Neuronal stem cell (in vitro differentiated cells): ENCODE results near the gene TMEM87B.

Experiments
- DNase-seq: peaks from one replicate; pipeline ENCODE4 v3.0.0-alpha.2; 2013; ENCODE audit warnings: low spot score
- H2AFZ ChIP-seq: one replicate; pipeline ENCODE4 v1.6.1; 2013; ENCODE audit warnings: mild to moderate bottlenecking, low read length, inconsistent platforms
- H2AK5ac ChIP-seq: 2 replicates; pipeline ENCODE4 v1.6.1; 2013; ENCODE audit warnings: low read depth, mild to moderate bottlenecking, inconsistent platforms, low read length, moderate library complexity, mixed read lengths
- H2BK120ac ChIP-seq: 2 replicates; pipeline ENCODE4 v1.6.1; 2013; ENCODE audit warnings: low read depth, mild to moderate bottlenecking, inconsistent platforms, low read length, moderate library complexity, mixed read lengths
- H2BK12ac ChIP-seq: one replicate; pipeline ENCODE4 v1.6.1; 2013; ENCODE audit warnings: low read length, inconsistent platforms
- H2BK15ac ChIP-seq: 2 replicates; pipeline ENCODE4 v1.6.1; 2013; ENCODE audit warnings: mild to moderate bottlenecking, low read length, inconsistent platforms, mixed read lengths
- H2BK5ac ChIP-seq: one replicate; pipeline ENCODE4 v1.6.1; 2013; ENCODE audit warnings: inconsistent platforms, mild to moderate bottlenecking, low read length, moderate library complexity
- H3K14ac ChIP-seq: one replicate; pipeline ENCODE4 v1.6.1; 2013; ENCODE audit warnings: low read length, inconsistent platforms
- H3K18ac ChIP-seq: 2 replicates; pipeline ENCODE4 v1.6.1; 2013; ENCODE audit warnings: low read length, inconsistent platforms
- H3K23ac ChIP-seq: 2 replicates; pipeline ENCODE4 v1.6.1; 2013; ENCODE audit warnings: low read depth, mild to moderate bottlenecking, mixed read lengths, low read length, inconsistent platforms; ENCODE audit not compliant: poor library complexity
- H3K27ac ChIP-seq: replicated peaks from 3 replicates; pipeline ENCODE4 v1.5.1; 2013; ENCODE audit warnings: low read length, inconsistent platforms
- H3K27me3 ChIP-seq, 3 experiments: 2 replicates each; pipeline ENCODE4 v1.6.1; 2013; ENCODE audit warnings: low read length in 3 of 3, mild to moderate bottlenecking in 2 of 3, inconsistent platforms in 1 of 3, low read depth in 1 of 3, mixed read lengths in 1 of 3, moderate library complexity in 1 of 3; ENCODE audit not compliant: control insufficient read depth in 3 of 3, insufficient read depth in 3 of 3
- H3K36me3 ChIP-seq, 2 donors: replicated peaks in 1 of 2; 2 replicates each; pipeline ENCODE4 v1.6.1; 2013; ENCODE audit warnings: low read length in 2 of 2; ENCODE audit not compliant: control insufficient read depth in 2 of 2, insufficient read depth in 2 of 2
- H3K4ac ChIP-seq: 2 replicates; pipeline ENCODE4 v1.6.1; 2013; ENCODE audit warnings: inconsistent platforms, mild to moderate bottlenecking, low read length, moderate library complexity
- H3K4me1 ChIP-seq, 2 donors: 1 replicate in 1 of 2; 2 replicates in 1 of 2; pipeline ENCODE4 v1.6.1; 2013; ENCODE audit warnings: low read length in 2 of 2, low read depth in 1 of 2; ENCODE audit not compliant: control insufficient read depth in 2 of 2, insufficient read depth in 1 of 2
- H3K4me2 ChIP-seq: one replicate; pipeline ENCODE4 v1.6.1; 2013; ENCODE audit warnings: mild to moderate bottlenecking, low read length, inconsistent platforms; ENCODE audit not compliant: insufficient read depth, poor library complexity, severe bottlenecking
- H3K4me3 ChIP-seq, 2 donors: 2 replicates each; pipeline ENCODE4 v1.5.1; 2013; ENCODE audit warnings: low read length in 2 of 2, mild to moderate bottlenecking in 2 of 2, inconsistent platforms in 1 of 2, moderate library complexity in 1 of 2
- H3K79me1 ChIP-seq: one replicate; pipeline ENCODE4 v1.6.1; 2013; ENCODE audit warnings: low read depth, mild to moderate bottlenecking, inconsistent platforms, low read length, moderate library complexity
- H3K9ac ChIP-seq: one replicate; pipeline ENCODE4 v1.6.1; 2013; ENCODE audit warnings: mild to moderate bottlenecking, low read depth, low read length, inconsistent platforms; ENCODE audit not compliant: poor library complexity
- H3K9me3 ChIP-seq, 2 donors: replicated peaks in 1 of 2; 2 replicates each; pipeline versions ENCODE3 to v1.6.1; 2013; ENCODE audit warnings: low read length in 2 of 2, mild to moderate bottlenecking in 2 of 2, inconsistent platforms in 1 of 2, low read depth in 1 of 2, mixed read lengths in 1 of 2, moderate library complexity in 1 of 2; ENCODE audit not compliant: control insufficient read depth in 2 of 2, insufficient read depth in 1 of 2
- H4K8ac ChIP-seq: one replicate; pipeline ENCODE4 v1.6.1; 2013; ENCODE audit warnings: low read depth, mild to moderate bottlenecking, inconsistent platforms, low read length, moderate library complexity
- H4K91ac ChIP-seq: one replicate; pipeline ENCODE4 v1.6.1; 2013; ENCODE audit warnings: low read length, low read depth, mild to moderate bottlenecking, inconsistent platforms; ENCODE audit not compliant: poor library complexity
- WGBS, 2 donors: extraction: QIAGEN DNeasy Blood & Tissue Kit; methylation state at CpG; one replicate each; pipeline ENCODE4 v1.1.7; 2013; ENCODE audit warnings: missing lambda C conversion rate in 2 of 2, mixed read lengths in 1 of 2; ENCODE audit not compliant: insufficient read length in 2 of 2, insufficient replicate concordance in 1 of 2; ENCODE audit errors: extremely low coverage in 2 of 2; 5-methylcytosine and 5-hydroxymethylcytosine counted together

TMEM87B gene

GRCh38 chr2:112081262-112081661 is 26.2 kb downstream of the TMEM87B start:
- Histone ChIP-seq H3K4ac (no peak overlapping the region), H3K9ac (no peak overlapping the region), H3K4me3 (no peak overlapping the region), H2BK120ac (no peak overlapping the region), H4K8ac (no peak overlapping the region), H3K27me3 (no peaks in the 10 kb centered on the region), H3K14ac (no peak overlapping the region), H2BK5ac (no peak overlapping the region), H2BK12ac (no peak overlapping the region), H2BK15ac (no peak overlapping the region), H3K36me3 (peaks cover 3 to 75% of the 10 kb centered on the region in 2 donors), H3K27ac (no peak overlapping the region), H3K18ac (no peak overlapping the region), H3K4me1 (peaks cover 0 to 2% of the 10 kb centered on the region in 2 donors), H2AFZ (no peak overlapping the region), H4K91ac (no peak overlapping the region), H3K79me1 (no peaks in the 10 kb centered on the region), H3K9me3 (no peaks in the 10 kb centered on the region), H3K4me2 (no peak overlapping the region), H3K23ac (no peak overlapping the region), H2AK5ac (no peak overlapping the region)
- WGBS, 2 donors, result no CpG with 5 or more reads among the region's 1 CpG
- DNase-seq, result no peak

- no peak overlapping the region for H3K4me2 ChIP-seq
- H3K79me1 ChIP-seq, result no peaks in the 10 kb centered on the region
- H2AK5ac ChIP-seq, result no peak overlapping the region
- WGBS, 2 donors, result no CpG with 5 or more reads among the region's 4 CpGs
- no peak for DNase-seq
- H3K18ac ChIP-seq, result no peak overlapping the region
- no peak overlapping the region for H2BK15ac ChIP-seq
- no peak overlapping the region for H2AFZ ChIP-seq
- H4K91ac ChIP-seq, result no peak overlapping the region
- no peaks in the 10 kb centered on the region for H3K9me3 ChIP-seq
- no peaks in the 10 kb centered on the region for H3K4me1 ChIP-seq
- no peak overlapping the region for H2BK5ac ChIP-seq
- H3K23ac ChIP-seq, result no peak overlapping the region
- no peak overlapping the region for H3K4me3 ChIP-seq
- no peak overlapping the region for H2BK120ac ChIP-seq
- no peak overlapping the region for H3K14ac ChIP-seq
- H3K27me3 ChIP-seq, result no peaks in the 10 kb centered on the region
- H4K8ac ChIP-seq, result no peak overlapping the region
- no peak overlapping the region for H3K27ac ChIP-seq
- H3K4ac ChIP-seq, result no peak overlapping the region
- H3K9ac ChIP-seq, result no peak overlapping the region
- no peak overlapping the region for H2BK12ac ChIP-seq
- peaks cover 8 to 85% of the 10 kb centered on the region in 2 donors for H3K36me3 ChIP-seq
These were observed 29.8 kb downstream of the TMEM87B start for GRCh38 chr2:112084689-112085374.

- no peak overlapping the region for H2BK12ac ChIP-seq
- H3K23ac ChIP-seq, result no peak overlapping the region
- no peaks in the 10 kb centered on the region for H3K27me3 ChIP-seq
- DNase-seq, result no peak
- no peak overlapping the region for H2BK120ac ChIP-seq
- no peak overlapping the region for H2BK5ac ChIP-seq
- no peak overlapping the region for H2BK15ac ChIP-seq
- H3K14ac ChIP-seq, result no peak overlapping the region
- H3K27ac ChIP-seq, result no peak overlapping the region
- no peak overlapping the region for H3K9ac ChIP-seq
- no peaks in the 10 kb centered on the region for H3K9me3 ChIP-seq
- H3K18ac ChIP-seq, result no peak overlapping the region
- H3K4ac ChIP-seq, result no peak overlapping the region
- no peak overlapping the region for H3K4me3 ChIP-seq
- no peak overlapping the region for H4K8ac ChIP-seq
- H2AFZ ChIP-seq, result no peak overlapping the region
- no peaks in the 10 kb centered on the region for H3K79me1 ChIP-seq
- peaks cover 8 to 91% of the 10 kb centered on the region in 2 donors for H3K36me3 ChIP-seq
- no peak overlapping the region for H2AK5ac ChIP-seq
- no peaks in the 10 kb centered on the region for H3K4me1 ChIP-seq
- H3K4me2 ChIP-seq, result no peak overlapping the region
- H4K91ac ChIP-seq, result no peak overlapping the region
These were observed 30.3 kb downstream of the TMEM87B start for GRCh38 chr2:112085375-112085730.

- Histone ChIP-seq H3K27ac (no peak overlapping the region), H3K4ac (no peak overlapping the region), H3K14ac (no peak overlapping the region), H2BK120ac (no peak overlapping the region), H2BK12ac (no peak overlapping the region), H3K4me3 (no peak overlapping the region), H3K9me3 (no peaks in the 10 kb centered on the region), H2AK5ac (no peak overlapping the region), H2BK5ac (no peak overlapping the region), H3K23ac (peak overlapping the region; percentile 36), H4K91ac (no peak overlapping the region), H3K36me3 (peaks cover 8 to 90% of the 10 kb centered on the region in 2 donors), H3K4me2 (no peak overlapping the region), H3K18ac (no peak overlapping the region), H4K8ac (no peak overlapping the region), H2AFZ (no peak overlapping the region), H3K4me1 (no peaks in the 10 kb centered on the region), H3K27me3 (no peaks in the 10 kb centered on the region), H2BK15ac (no peak overlapping the region), H3K79me1 (no peaks in the 10 kb centered on the region), H3K9ac (no peak overlapping the region)
- WGBS, 2 donors, result no CpG with 5 or more reads among the region's 9 CpGs
- no peak for DNase-seq
These were observed 31.0 kb downstream of the TMEM87B start for GRCh38 chr2:112085916-112086669.
